Jurkat, Clone E6-1 (cell line): Measurements from ENCODE around the gene CUX1.

Experiments used
- DNase-seq: peaks from one replicate; pipeline ENCODE4 v3.0.0-alpha.2; 2011; ENCODE audit warnings: low read depth, low spot score
- H3K4me3 ChIP-seq: 2 replicates; pipeline ENCODE4 v1.5.1; 2011; ENCODE audit warnings: mild to moderate bottlenecking, low read length, control low read depth, moderate library complexity

Gene CUX1

DNA sequence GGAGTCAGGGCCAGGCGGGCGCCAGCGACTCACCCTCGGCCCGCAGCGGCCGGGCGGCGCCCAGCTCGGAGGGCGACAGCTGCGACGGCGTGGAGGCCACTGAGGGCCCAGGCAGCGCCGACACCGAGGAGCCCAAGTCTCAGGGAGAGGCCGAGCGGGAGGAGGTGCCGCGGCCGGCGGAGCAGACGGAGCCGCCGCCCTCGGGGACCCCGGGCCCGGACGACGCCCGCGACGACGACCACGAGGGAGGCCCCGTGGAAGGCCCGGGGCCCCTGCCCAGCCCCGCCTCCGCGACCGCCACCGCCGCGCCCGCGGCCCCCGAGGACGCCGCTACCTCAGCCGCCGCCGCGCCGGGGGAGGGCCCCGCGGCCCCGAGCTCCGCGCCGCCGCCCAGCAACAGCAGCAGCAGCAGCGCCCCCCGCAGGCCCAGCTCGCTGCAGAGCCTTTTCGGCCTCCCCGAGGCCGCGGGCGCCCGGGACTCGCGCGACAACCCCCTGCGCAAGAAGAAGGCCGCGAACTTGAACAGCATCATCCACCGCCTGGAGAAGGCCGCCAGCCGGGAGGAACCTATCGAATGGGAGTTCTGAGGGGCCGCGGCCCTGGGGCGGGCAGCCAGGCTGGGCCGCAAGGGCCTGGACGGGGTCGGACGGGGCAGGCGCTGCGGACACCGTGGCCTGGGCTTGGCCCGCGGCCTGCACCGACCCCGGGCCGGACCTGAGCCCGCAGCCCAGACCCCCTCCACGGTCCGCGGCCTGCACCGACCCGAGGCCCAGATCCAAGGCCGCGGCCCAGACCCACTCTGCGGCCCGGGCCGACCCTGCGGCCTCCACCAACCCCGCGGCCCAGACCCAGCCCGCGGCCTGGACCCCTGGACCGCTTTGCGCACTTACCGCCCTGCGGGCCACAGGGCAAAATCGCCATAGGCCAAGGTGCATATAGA is 431.3 kb downstream of the CUX1 start:
- H3K4me3 ChIP-seq: no peak overlapping the region
- no peak for DNase-seq

- no peak for DNase-seq
Observed at GRCh38 chr7:102251531-102252365, 434.3 kb downstream of the CUX1 start.

GRCh38 chr7:102252366-102252982 is 435.0 kb downstream of the CUX1 start:
- no peak for DNase-seq
- no peak overlapping the region for H3K4me3 ChIP-seq

More at GRCh38 chr7:102251531-102252365, 434.3 kb downstream of the CUX1 start:
- no peak overlapping the region for H3K4me3 ChIP-seq

GRCh38 chr7:102253066-102253972 is 435.9 kb downstream of the CUX1 start:
- H3K4me3 ChIP-seq: no peak overlapping the region
- no peak for DNase-seq

DNA sequence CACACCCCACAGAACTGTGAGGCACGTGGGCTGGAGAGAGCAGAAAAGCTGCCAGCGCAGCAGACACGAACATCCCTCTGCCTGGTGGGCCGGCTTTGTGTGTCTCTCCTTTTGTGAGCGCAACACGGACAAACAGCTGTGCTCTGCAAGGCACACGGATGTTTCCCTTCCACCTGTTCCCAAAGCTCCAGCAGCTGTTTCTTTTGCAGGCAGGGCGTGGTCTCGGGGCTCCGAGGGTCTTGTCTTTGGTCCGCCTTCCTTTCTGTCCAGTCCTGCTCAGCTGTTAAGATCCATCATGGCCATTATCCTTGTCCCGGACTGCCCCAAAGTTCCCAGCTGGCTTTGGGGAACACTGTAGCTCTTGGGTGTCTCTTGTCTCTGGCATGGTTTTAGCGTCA is 436.5 kb downstream of the CUX1 start:
- H3K4me3 ChIP-seq: no peak overlapping the region
- DNase-seq: no peak

DNA sequence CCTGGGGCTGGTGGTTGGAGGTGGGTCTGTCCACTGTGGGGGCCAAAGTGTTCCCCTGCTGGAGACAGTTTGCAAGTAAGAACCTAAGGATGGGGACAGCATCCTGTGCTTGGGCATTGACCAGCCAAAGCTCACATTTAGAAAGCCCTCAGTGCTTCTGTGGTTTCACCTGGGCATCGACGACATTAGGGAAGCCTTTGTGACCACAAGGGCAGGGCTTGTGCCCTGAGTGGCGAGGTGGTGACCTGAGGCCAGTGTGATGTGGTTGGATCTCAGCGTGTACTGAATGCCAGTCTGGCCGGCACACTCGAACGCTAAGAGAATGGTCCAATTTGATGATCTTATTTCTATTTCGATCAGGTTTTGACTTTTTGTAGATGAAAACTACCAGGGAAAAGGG is 437.1 kb downstream of the CUX1 start:
- no peak overlapping the region for H3K4me3 ChIP-seq
- no peak for DNase-seq

DNA sequence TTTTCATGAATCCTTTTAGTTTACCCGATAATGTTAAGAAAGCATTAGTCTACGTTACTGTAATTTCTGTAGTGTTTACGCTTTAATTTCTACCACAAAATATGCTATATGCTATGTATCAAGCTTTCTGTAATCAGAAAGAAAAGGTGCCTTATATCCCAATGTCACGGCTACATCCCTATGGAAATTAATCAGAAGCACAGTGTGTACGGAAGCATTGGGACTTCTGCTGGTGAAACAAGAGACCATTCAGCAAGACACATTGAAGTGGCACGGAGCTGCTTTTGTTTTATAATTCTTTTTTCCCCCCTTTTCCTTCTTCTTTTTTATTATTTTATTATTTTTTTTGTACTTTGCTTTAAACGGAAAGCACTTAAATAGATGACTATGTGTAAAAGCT is 438.1 kb downstream of the CUX1 start:
- no peak overlapping the region for H3K4me3 ChIP-seq
- DNase-seq: no peak

DNA sequence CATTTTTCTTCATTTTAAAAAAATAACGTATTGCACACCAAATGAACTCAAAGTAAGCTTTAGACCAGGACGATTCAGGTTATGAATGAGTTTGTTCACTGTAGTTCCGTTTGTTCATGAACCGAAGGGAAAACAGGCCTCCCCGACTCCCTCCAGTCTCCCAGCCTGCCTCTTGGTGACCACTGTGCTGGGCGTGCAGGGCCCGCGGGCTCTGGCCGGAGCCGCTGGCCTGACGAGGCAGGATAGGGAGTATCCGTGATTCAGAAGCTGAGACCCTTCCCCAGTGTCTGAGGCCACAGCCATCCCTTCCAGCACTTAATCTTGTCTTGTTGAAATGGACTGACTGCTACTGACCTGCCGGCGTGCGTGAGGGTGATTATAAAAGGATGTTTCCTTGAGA is 438.5 kb downstream of the CUX1 start:
- no peak overlapping the region for H3K4me3 ChIP-seq

DNA sequence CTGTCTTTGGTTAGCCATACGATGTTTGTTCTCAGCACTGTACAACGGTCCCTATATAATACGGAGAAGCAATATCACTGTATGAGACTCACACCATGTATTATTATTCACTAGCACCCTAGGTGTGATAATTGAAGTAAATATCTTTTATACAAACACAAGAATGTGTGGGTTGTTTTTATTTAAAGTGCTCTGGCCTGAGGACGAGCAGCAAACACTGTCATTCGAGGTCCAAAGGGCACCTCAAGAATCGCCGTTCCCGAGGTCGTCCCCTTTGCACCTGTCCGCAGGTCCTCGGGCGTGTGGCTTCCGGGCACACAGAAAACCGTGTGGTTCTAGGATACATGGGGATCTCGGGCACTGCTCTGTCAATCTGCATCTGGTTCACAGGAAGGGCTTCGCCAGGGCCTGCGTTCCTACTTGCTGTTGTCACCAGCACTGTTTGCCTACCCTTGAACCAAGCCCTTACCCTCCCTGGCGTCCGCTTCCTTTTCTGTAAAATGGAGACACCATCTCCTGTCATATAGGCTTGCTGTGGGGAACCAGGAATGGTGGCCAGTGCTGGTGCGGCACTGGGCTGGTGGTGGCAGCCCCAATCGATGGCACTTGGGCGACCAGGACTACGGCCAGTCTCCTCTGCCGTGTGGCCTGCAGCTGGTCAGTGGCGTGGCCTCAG is 440.8 kb downstream of the CUX1 start:
- DNase-seq: no peak
- no peak overlapping the region for H3K4me3 ChIP-seq

More for the DNA sequence above, 438.5 kb downstream of the CUX1 start:
- DNase-seq: no peak

- no peak for DNase-seq
- H3K4me3 ChIP-seq: no peak overlapping the region
Observed at GRCh38 chr7:102258749-102259107, 441.3 kb downstream of the CUX1 start.

GRCh38 chr7:102260856-102261255 is 443.4 kb downstream of the CUX1 start:
- DNase-seq: no peak

GRCh38 chr7:102261451-102261850 is 444.0 kb downstream of the CUX1 start:
- H3K4me3 ChIP-seq: no peak overlapping the region
- DNase-seq: no peak

More at GRCh38 chr7:102260856-102261255, 443.4 kb downstream of the CUX1 start:
- H3K4me3 ChIP-seq: no peak overlapping the region

- no peak overlapping the region for H3K4me3 ChIP-seq
- no peak for DNase-seq
Observed at GRCh38 chr7:102262546-102262945, 445.1 kb downstream of the CUX1 start.

- DNase-seq: no peak
- no peak overlapping the region for H3K4me3 ChIP-seq
Observed at GRCh38 chr7:102264367-102264891, 447.0 kb downstream of the CUX1 start.

DNA sequence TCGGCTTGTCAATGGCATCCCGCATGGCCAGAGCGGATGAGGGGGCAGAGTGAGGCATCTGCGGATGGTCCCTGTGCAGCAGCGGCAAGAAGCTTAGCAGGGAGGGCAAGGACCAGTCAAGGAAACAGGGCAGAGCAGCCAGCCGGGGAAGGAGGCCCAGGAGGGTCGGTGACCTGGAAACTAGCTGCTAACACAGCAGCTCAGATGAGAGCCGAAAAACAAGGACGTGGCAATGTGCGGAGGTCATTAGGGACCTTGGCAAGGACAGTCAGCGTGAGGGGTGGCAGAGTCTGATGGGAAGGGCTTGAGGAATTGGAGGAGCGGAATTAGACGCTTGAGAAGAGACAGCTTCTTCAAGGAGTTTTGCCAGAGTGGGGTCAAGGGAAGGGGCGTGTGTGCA is 449.1 kb downstream of the CUX1 start:
- no peak overlapping the region for H3K4me3 ChIP-seq
- DNase-seq: no peak

- H3K4me3 ChIP-seq: no peak overlapping the region
- no peak for DNase-seq
Observed at GRCh38 chr7:102268635-102269034, 451.2 kb downstream of the CUX1 start.

- no peak for DNase-seq
- no peak overlapping the region for H3K4me3 ChIP-seq
Observed at GRCh38 chr7:102270178-102270887, 452.9 kb downstream of the CUX1 start.
